ELR (cell line): ENCODE data around the gene POGK.
"Not testable (repeated sequence)": the region's sequence is repeated elsewhere in the genome, so short reads cannot be mapped to it uniquely, and the experiment has no call there.

Experiments used
- DNase-seq: peaks from one replicate; pipeline ENCODE4 v3.0.0-alpha.2; 2015; ENCODE audit warnings: low read depth

The POGK gene

GRCh38 chr1:166838766-166839599 is at the start of gene POGK:
Gene POGK (plus strand): TSS chr1:166839475. CDS start chr1:166840957, 1,482 bp downstream.
- peak; percentile 90 for DNase-seq

- no peak for DNase-seq
Observed at GRCh38 chr1:166796620-166797236, 42.5 kb upstream of the POGK start.

- no peak for DNase-seq
Observed at GRCh38 chr1:166808952-166809351, 30.3 kb upstream of the POGK start.

- no peak for DNase-seq
Observed at GRCh38 chr1:166811691-166812090, 27.6 kb upstream of the POGK start.

GRCh38 chr1:166813508-166814223 is 25.6 kb upstream of the POGK start:
- no peak for DNase-seq

- no peak for DNase-seq
Observed at GRCh38 chr1:166814611-166815010, 24.7 kb upstream of the POGK start.

- DNase-seq: no peak
Observed at GRCh38 chr1:166819974-166820373, 19.3 kb upstream of the POGK start.

- DNase-seq: no peak
Observed at GRCh38 chr1:166822385-166822784, 16.9 kb upstream of the POGK start.

GRCh38 chr1:166827426-166827825 is 11.8 kb upstream of the POGK start:
- no peak for DNase-seq

GRCh38 chr1:166829762-166830161 is 9.5 kb upstream of the POGK start:
- DNase-seq: not testable (repeated sequence)

GRCh38 chr1:166836733-166837132 is 2.5 kb upstream of the POGK start:
- peak; percentile 67 for DNase-seq

GRCh38 chr1:166839600-166840308 is 479 bp downstream of the POGK start:
- DNase-seq: peak; percentile 58

GRCh38 chr1:166840309-166841274 is 1.3 kb downstream of the POGK start:
- no peak for DNase-seq

GRCh38 chr1:166843322-166843721 is 4.0 kb downstream of the POGK start:
- no peak for DNase-seq

GRCh38 chr1:166843769-166844596 is 4.7 kb downstream of the POGK start:
- no peak for DNase-seq

- no peak for DNase-seq
Observed at GRCh38 chr1:166844791-166845190, 5.5 kb downstream of the POGK start.

GRCh38 chr1:166848193-166848592 is 8.9 kb downstream of the POGK start:
- no peak for DNase-seq

- no peak for DNase-seq
Observed at GRCh38 chr1:166849135-166849534, 9.9 kb downstream of the POGK start.

- DNase-seq: no peak
Observed at GRCh38 chr1:166852918-166853317, 13.6 kb downstream of the POGK start.

GRCh38 chr1:166855558-166855957 is 16.3 kb downstream of the POGK start:
- no peak for DNase-seq
